Stimulated activated CD4-positive, alpha-beta T cell treated with anti-CD3 and anti-CD28 coated beads, Interleukin-12 subunit alpha, Interleukin-12 subunit beta, amount 100 ng/mL, for 48 hours (primary cell): ENCODE results near the gene FOXO6.

ENCODE experiments used
- DNase-seq, 3 donors: peaks; one replicate each; pipeline ENCODE4 v3.0.0-alpha.2; 2020; ENCODE audit warnings: low read depth in 2 of 3, low spot score in 1 of 3

The FOXO6 gene

GRCh38 chr1:41360786-41361494, at the start of gene FOXO6:
TSS of gene FOXO6 (plus strand) at chr1:41361434.
- DNase-seq = peak; percentile 81 to 91 (median 88)

GRCh38 chr1:41312991-41313645, 48.1 kb upstream of the FOXO6 start:
- no peak for DNase-seq

GRCh38 chr1:41313661-41314131, 47.5 kb upstream of the FOXO6 start:
- peak in 1 of 3 donors; percentile 14 for DNase-seq

GRCh38 chr1:41314376-41315145, 46.7 kb upstream of the FOXO6 start:
- no peak for DNase-seq

GRCh38 chr1:41315146-41315822, 46.0 kb upstream of the FOXO6 start:
- DNase-seq = no peak

GRCh38 chr1:41315871-41316270, 45.4 kb upstream of the FOXO6 start:
- no peak for DNase-seq

GRCh38 chr1:41317361-41317760, 43.9 kb upstream of the FOXO6 start:
- no peak for DNase-seq

- DNase-seq = no peak
Measured at GRCh38 chr1:41318135-41318534, 43.1 kb upstream of the FOXO6 start.

- DNase-seq = no peak
Measured at GRCh38 chr1:41319106-41319755, 42.0 kb upstream of the FOXO6 start.

- no peak for DNase-seq
Measured at GRCh38 chr1:41319807-41320711, 41.2 kb upstream of the FOXO6 start.

- no peak for DNase-seq
Measured at GRCh38 chr1:41320895-41321676, 40.1 kb upstream of the FOXO6 start.

GRCh38 chr1:41322101-41322661, 39.1 kb upstream of the FOXO6 start:
- DNase-seq = no peak

- DNase-seq = peak in 1 of 3 donors; percentile 34
Measured at GRCh38 chr1:41322835-41323234, 38.4 kb upstream of the FOXO6 start.

- DNase-seq = no peak
Measured at GRCh38 chr1:41323243-41323642, 38.0 kb upstream of the FOXO6 start.

GRCh38 chr1:41325801-41326200, 35.4 kb upstream of the FOXO6 start:
- DNase-seq = no peak

- no peak for DNase-seq
Measured at GRCh38 chr1:41327383-41327999, 33.7 kb upstream of the FOXO6 start.

GRCh38 chr1:41328001-41328615, 33.1 kb upstream of the FOXO6 start:
- no peak for DNase-seq
